Left lung (tissue), 10 donors: ENCODE measurements around the gene PAK5. TPM values are rescaled to one million over a fixed set of nuclear protein-coding genes. Genes with fewer than 3 reads are reported as not detected.

ENCODE experiments used
- ATAC-seq: fragments of 200-7000 bp; cut with Tn5 transposase; one replicate; pipeline ENCODE4 v1.9.1; 2020; ENCODE audit warnings: moderate library complexity
- DNase-seq, 4 donors: peaks; one replicate each; pipeline ENCODE4 v3.0.0-alpha.2; 2013 to 2020
- H3K27ac ChIP-seq, 2 donors: fragments of 200-600 bp; sonication (generic) in 1 of 2; one replicate each; pipeline versions ENCODE4 v1.5.0 to v1.8.0; 2020 to 2021
- H3K27me3 ChIP-seq, 2 donors: fragments of 200-600 bp; sonication (generic) in 1 of 2; one replicate each; pipeline versions ENCODE4 v1.5.0 to v1.8.0; 2020 to 2021
- H3K36me3 ChIP-seq, 2 donors: fragments of 200-600 bp; sonication (generic) in 1 of 2; one replicate each; pipeline versions ENCODE4 v1.5.0 to v1.8.0; 2020 to 2021
- H3K4me1 ChIP-seq, 2 donors: fragments of 200-600 bp; one replicate each; pipeline ENCODE4 v1.8.0; 2021
- H3K4me3 ChIP-seq, 2 donors: fragments of 200-600 bp; sonication (generic) in 1 of 2; one replicate each; pipeline versions ENCODE4 v1.5.0 to v1.8.0; 2020 to 2021; ENCODE audit warnings: mild to moderate bottlenecking in 1 of 2
- H3K9me3 ChIP-seq, 2 donors: fragments of 200-600 bp; sonication (generic) in 1 of 2; one replicate each; pipeline versions ENCODE4 v1.5.0 to v1.8.0; 2020 to 2021
- intact Hi-C, 2 donors: fragments of 100-400 bp; cut with DNase I; formaldehyde crosslinking; loops; one replicate each; pipeline versions ENCODE4 v1.11.2 to v1.14.2; 2022
- polyA plus RNA-seq, 6 donors: library from polyadenylated mRNA; unstranded; fragments of 120-200 nt; gene quantifications; one replicate each; pipeline ENCODE4 v1.2.1, GENCODE V29; 2013; ENCODE audit not compliant: insufficient read length in 6 of 6
- total RNA-seq, 2 donors: library from RNA; stranded (reverse); fragmentation: NEBNext Ultra II Directional; extraction: Animal tissue kit (Norgen Biotek cat#: 25700); gene quantifications; one replicate each; pipeline ENCODE4 v1.2.1, GENCODE V29; 2021
- TF ChIP-seq, protein P1 (sequence below), 2 donors: fragments of 200-600 bp; sonication (generic) in 1 of 2; IDR thresholded peaks; one replicate each; pipeline versions ENCODE4 v1.5.0 to v1.8.0; 2021; ENCODE audit warnings: antibody characterized with exemption in 2 of 2
- donor health status: DM: no; HTN: yes; CAD: no.
- donor health status: DM: no; HTN: no; CAD: no.

PAK5 gene
- total and polyA plus RNA-seq, 8 donors, result 0.15 to 0.46 (median 0.38) TPM; not detected in 1

GRCh38 chr20:9628141-9628540, 210.7 kb downstream of the PAK5 start:
- intact Hi-C loops, result no loop called here
- no peaks in the 10 kb centered on the region for H3K9me3 ChIP-seq
- no peak overlapping the region for H3K27ac ChIP-seq
- H3K4me1 ChIP-seq, result no peaks in the 10 kb centered on the region
- no peak for DNase-seq
- H3K36me3 ChIP-seq, result no peaks in the 10 kb centered on the region
- no peaks in the 10 kb centered on the region for H3K27me3 ChIP-seq
- no peak overlapping the region for H3K4me3 ChIP-seq
- TF ChIP-seq, protein P1, sequence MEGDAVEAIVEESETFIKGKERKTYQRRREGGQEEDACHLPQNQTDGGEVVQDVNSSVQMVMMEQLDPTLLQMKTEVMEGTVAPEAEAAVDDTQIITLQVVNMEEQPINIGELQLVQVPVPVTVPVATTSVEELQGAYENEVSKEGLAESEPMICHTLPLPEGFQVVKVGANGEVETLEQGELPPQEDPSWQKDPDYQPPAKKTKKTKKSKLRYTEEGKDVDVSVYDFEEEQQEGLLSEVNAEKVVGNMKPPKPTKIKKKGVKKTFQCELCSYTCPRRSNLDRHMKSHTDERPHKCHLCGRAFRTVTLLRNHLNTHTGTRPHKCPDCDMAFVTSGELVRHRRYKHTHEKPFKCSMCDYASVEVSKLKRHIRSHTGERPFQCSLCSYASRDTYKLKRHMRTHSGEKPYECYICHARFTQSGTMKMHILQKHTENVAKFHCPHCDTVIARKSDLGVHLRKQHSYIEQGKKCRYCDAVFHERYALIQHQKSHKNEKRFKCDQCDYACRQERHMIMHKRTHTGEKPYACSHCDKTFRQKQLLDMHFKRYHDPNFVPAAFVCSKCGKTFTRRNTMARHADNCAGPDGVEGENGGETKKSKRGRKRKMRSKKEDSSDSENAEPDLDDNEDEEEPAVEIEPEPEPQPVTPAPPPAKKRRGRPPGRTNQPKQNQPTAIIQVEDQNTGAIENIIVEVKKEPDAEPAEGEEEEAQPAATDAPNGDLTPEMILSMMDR (IDR thresholded peaks at IDR 0.05), result no peak
- ATAC-seq, result no peak

- intact Hi-C loops, result no loop called here
- Histone ChIP-seq H3K27ac (no peak overlapping the region), H3K36me3 (no peaks in the 10 kb centered on the region), H3K4me1 (no peaks in the 10 kb centered on the region), H3K4me3 (no peak overlapping the region), H3K27me3 (no peaks in the 10 kb centered on the region), H3K9me3 (no peaks in the 10 kb centered on the region)
- no peak for DNase-seq
- TF ChIP-seq, protein P1 (IDR thresholded peaks at IDR 0.05), result no peak
- no peak for ATAC-seq
Observed at GRCh38 chr20:9627219-9627618, 211.7 kb downstream of the PAK5 start.

GRCh38 chr20:9626357-9626756, 212.5 kb downstream of the PAK5 start:
- TF ChIP-seq, protein P1 (IDR thresholded peaks at IDR 0.05), result no peak
- Histone ChIP-seq H3K4me1 (no peaks in the 10 kb centered on the region), H3K36me3 (no peaks in the 10 kb centered on the region), H3K27me3 (no peaks in the 10 kb centered on the region), H3K4me3 (no peak overlapping the region), H3K27ac (no peak overlapping the region), H3K9me3 (no peaks in the 10 kb centered on the region)
- DNase-seq (no peak), ATAC-seq (no peak)
- intact Hi-C loops, result no loop called here

DNA sequence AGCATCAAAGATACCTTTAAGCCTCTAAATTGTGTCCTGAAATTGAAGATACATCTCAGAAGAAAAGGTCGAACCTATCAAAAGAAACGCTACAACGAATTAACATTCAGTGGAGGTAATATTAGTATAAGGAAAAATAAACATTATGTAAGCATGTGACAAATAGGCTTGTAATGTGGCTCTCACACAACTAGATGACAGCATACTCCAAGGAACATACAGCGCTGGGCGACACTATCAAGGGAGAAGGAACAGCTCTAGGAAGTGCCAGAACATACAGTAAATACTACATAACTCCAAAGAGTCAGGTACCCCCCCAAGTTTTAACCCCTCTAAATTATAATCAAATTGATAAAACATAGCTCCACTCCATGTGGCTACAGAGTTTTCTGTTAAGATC, 220.9 kb downstream of the PAK5 start:
- TF ChIP-seq, protein P1 (IDR thresholded peaks at IDR 0.05), result peak in 1 of 2 donors; percentile 26
- intact Hi-C loops, result no loop called here
- H3K27me3 ChIP-seq, result peaks cover 0 to 5% of the 10 kb centered on the region in 2 donors
- no peaks in the 10 kb centered on the region for H3K9me3 ChIP-seq
- no peaks in the 10 kb centered on the region for H3K36me3 ChIP-seq
- ATAC-seq (peak; percentile 96), DNase-seq (peak in 1 of 4 donors; percentile 56)
- peaks cover 0 to 6% of the 10 kb centered on the region in 2 donors for H3K4me1 ChIP-seq
- H3K4me3 ChIP-seq, result no peak overlapping the region
- H3K27ac ChIP-seq, result no peak overlapping the region

DNA sequence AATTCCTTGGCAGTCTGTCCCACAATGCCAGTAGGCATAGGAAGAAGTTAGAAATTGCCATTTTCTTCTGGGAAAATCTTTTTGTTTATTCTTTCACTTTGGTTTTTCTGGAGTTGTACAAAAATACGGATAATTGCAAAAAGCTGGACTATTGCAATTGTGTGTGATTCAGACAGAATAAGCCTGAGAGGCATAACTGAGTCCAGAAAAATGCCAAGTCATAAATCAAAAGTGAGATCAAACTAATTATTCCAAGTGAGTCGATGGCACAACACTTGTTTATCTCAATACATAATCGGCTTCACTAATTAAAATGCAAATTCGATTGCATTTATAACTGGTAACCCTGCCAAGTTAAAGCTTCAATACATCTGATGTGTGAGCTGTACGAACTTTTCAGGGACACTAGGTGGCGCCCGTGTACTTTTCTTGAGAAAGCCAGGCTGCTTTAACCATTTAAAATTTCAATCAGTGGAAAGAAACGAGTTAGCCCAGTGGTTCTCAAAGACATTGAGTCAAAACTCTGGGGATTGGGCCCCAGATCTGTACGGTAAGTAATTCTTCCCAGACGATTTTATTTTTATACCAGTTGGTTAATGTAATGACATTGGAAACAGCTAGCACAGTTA, 221.9 kb downstream of the PAK5 start:
- TF ChIP-seq, protein P1 (IDR thresholded peaks at IDR 0.05), result peak; percentile 77 to 90
- Histone ChIP-seq H3K27me3 (peaks cover 0 to 5% of the 10 kb centered on the region in 2 donors), H3K9me3 (no peaks in the 10 kb centered on the region), H3K4me3 (no peak overlapping the region), H3K4me1 (peaks cover 0 to 6% of the 10 kb centered on the region in 2 donors), H3K36me3 (no peaks in the 10 kb centered on the region), H3K27ac (no peak overlapping the region)
- DNase-seq (peak; percentile 23 to 78 (median 60)), ATAC-seq (peak; percentile 94)
- intact Hi-C loops, result no loop called here
